ENCODE measurements around the gene SLC27A4.

Gene SLC27A4

GRCh38 chr9:128342971-128343680 lies 2.8 kb downstream of the SLC27A4 start:
- peaks cover 34% of the 10 kb centered on the region for H3K36me3 ChIP-seq (ENCODE audit: control insufficient read depth, insufficient read depth, low read length)
- H3K9me3 ChIP-seq (ENCODE audit: control insufficient read depth, low read length): no peaks in the 10 kb centered on the region
- peaks cover 11% of the 10 kb centered on the region for H3K4me1 ChIP-seq (ENCODE audit: control insufficient read depth, insufficient read depth, low read length, poor library complexity, severe bottlenecking)
- H3K27ac ChIP-seq (ENCODE audit: insufficient read depth, low read length, poor library complexity, severe bottlenecking): no peak overlapping the region
- no peak for DNase-seq
- no peaks in the 10 kb centered on the region for H3K27me3 ChIP-seq (replicated peaks; ENCODE audit: control insufficient read depth, insufficient read depth, low read length, poor library complexity, severe bottlenecking)
- no peak overlapping the region for H3K4me3 ChIP-seq (ENCODE audit: insufficient read depth, low read depth, low read length, poor library complexity, severe bottlenecking)

- H3K27ac ChIP-seq (ENCODE audit: insufficient read depth, low read length, poor library complexity, severe bottlenecking): no peak overlapping the region
- H3K27me3 ChIP-seq (replicated peaks; ENCODE audit: control insufficient read depth, insufficient read depth, low read length, poor library complexity, severe bottlenecking): no peaks in the 10 kb centered on the region
- no peak for DNase-seq
- H3K4me1 ChIP-seq (ENCODE audit: control insufficient read depth, insufficient read depth, low read length, poor library complexity, severe bottlenecking): peaks cover 11% of the 10 kb centered on the region
- no peak overlapping the region for H3K4me3 ChIP-seq (ENCODE audit: insufficient read depth, low read depth, low read length, poor library complexity, severe bottlenecking)
- no peaks in the 10 kb centered on the region for H3K9me3 ChIP-seq (ENCODE audit: control insufficient read depth, low read length)
- H3K36me3 ChIP-seq (ENCODE audit: control insufficient read depth, insufficient read depth, low read length): peaks cover 39% of the 10 kb centered on the region
Observed at GRCh38 chr9:128343855-128344254, 3.5 kb downstream of the SLC27A4 start.

- Histone ChIP-seq H3K27ac (ENCODE audit: insufficient read depth, low read length, poor library complexity, severe bottlenecking) (no peak overlapping the region), H3K4me3 (ENCODE audit: insufficient read depth, low read depth, low read length, poor library complexity, severe bottlenecking) (no peak overlapping the region), H3K4me1 (ENCODE audit: control insufficient read depth, insufficient read depth, low read length, poor library complexity, severe bottlenecking) (peaks cover 9% of the 10 kb centered on the region), H3K27me3 (replicated peaks; ENCODE audit: control insufficient read depth, insufficient read depth, low read length, poor library complexity, severe bottlenecking) (no peaks in the 10 kb centered on the region), H3K36me3 (ENCODE audit: control insufficient read depth, insufficient read depth, low read length) (peaks cover 50% of the 10 kb centered on the region), H3K9me3 (ENCODE audit: control insufficient read depth, low read length) (no peaks in the 10 kb centered on the region)
- DNase-seq: no peak
Observed at GRCh38 chr9:128344931-128345605, 4.7 kb downstream of the SLC27A4 start.

- Histone ChIP-seq H3K4me3 (ENCODE audit: insufficient read depth, low read depth, low read length, poor library complexity, severe bottlenecking) (no peak overlapping the region), H3K4me1 (ENCODE audit: control insufficient read depth, insufficient read depth, low read length, poor library complexity, severe bottlenecking) (no peaks in the 10 kb centered on the region), H3K36me3 (ENCODE audit: control insufficient read depth, insufficient read depth, low read length) (peaks cover 40% of the 10 kb centered on the region), H3K9me3 (ENCODE audit: control insufficient read depth, low read length) (no peaks in the 10 kb centered on the region), H3K27me3 (replicated peaks; ENCODE audit: control insufficient read depth, insufficient read depth, low read length, poor library complexity, severe bottlenecking) (no peaks in the 10 kb centered on the region), H3K27ac (ENCODE audit: insufficient read depth, low read length, poor library complexity, severe bottlenecking) (no peak overlapping the region)
- DNase-seq: no peak
Observed at GRCh38 chr9:128349125-128349524, 8.8 kb downstream of the SLC27A4 start.

GRCh38 chr9:128349772-128350171 lies 9.4 kb downstream of the SLC27A4 start:
- Histone ChIP-seq H3K9me3 (ENCODE audit: control insufficient read depth, low read length) (no peaks in the 10 kb centered on the region), H3K36me3 (ENCODE audit: control insufficient read depth, insufficient read depth, low read length) (peaks cover 36% of the 10 kb centered on the region), H3K27ac (ENCODE audit: insufficient read depth, low read length, poor library complexity, severe bottlenecking) (no peak overlapping the region), H3K4me3 (ENCODE audit: insufficient read depth, low read depth, low read length, poor library complexity, severe bottlenecking) (no peak overlapping the region), H3K27me3 (replicated peaks; ENCODE audit: control insufficient read depth, insufficient read depth, low read length, poor library complexity, severe bottlenecking) (no peaks in the 10 kb centered on the region), H3K4me1 (ENCODE audit: control insufficient read depth, insufficient read depth, low read length, poor library complexity, severe bottlenecking) (no peaks in the 10 kb centered on the region)
- DNase-seq: no peak

GRCh38 chr9:128355451-128355850 lies 15.1 kb downstream of the SLC27A4 start:
- DNase-seq: no peak
- Histone ChIP-seq H3K27me3 (replicated peaks; ENCODE audit: control insufficient read depth, insufficient read depth, low read length, poor library complexity, severe bottlenecking) (no peaks in the 10 kb centered on the region), H3K9me3 (ENCODE audit: control insufficient read depth, low read length) (no peaks in the 10 kb centered on the region), H3K4me3 (ENCODE audit: insufficient read depth, low read depth, low read length, poor library complexity, severe bottlenecking) (no peak overlapping the region), H3K4me1 (ENCODE audit: control insufficient read depth, insufficient read depth, low read length, poor library complexity, severe bottlenecking) (no peaks in the 10 kb centered on the region), H3K27ac (ENCODE audit: insufficient read depth, low read length, poor library complexity, severe bottlenecking) (no peak overlapping the region), H3K36me3 (ENCODE audit: control insufficient read depth, insufficient read depth, low read length) (peaks cover under 1% of the 10 kb centered on the region)

GRCh38 chr9:128358090-128358489 lies 17.8 kb downstream of the SLC27A4 start:
- Histone ChIP-seq H3K27me3 (replicated peaks; ENCODE audit: control insufficient read depth, insufficient read depth, low read length, poor library complexity, severe bottlenecking) (no peaks in the 10 kb centered on the region), H3K36me3 (ENCODE audit: control insufficient read depth, insufficient read depth, low read length) (no peaks in the 10 kb centered on the region), H3K4me1 (ENCODE audit: control insufficient read depth, insufficient read depth, low read length, poor library complexity, severe bottlenecking) (no peaks in the 10 kb centered on the region), H3K27ac (ENCODE audit: insufficient read depth, low read length, poor library complexity, severe bottlenecking) (no peak overlapping the region), H3K4me3 (ENCODE audit: insufficient read depth, low read depth, low read length, poor library complexity, severe bottlenecking) (no peak overlapping the region), H3K9me3 (ENCODE audit: control insufficient read depth, low read length) (no peaks in the 10 kb centered on the region)
- DNase-seq: no peak

GRCh38 chr9:128358861-128359260 lies 18.5 kb downstream of the SLC27A4 start:
- no peak for DNase-seq
- H3K27me3 ChIP-seq (replicated peaks; ENCODE audit: control insufficient read depth, insufficient read depth, low read length, poor library complexity, severe bottlenecking): no peaks in the 10 kb centered on the region
- no peaks in the 10 kb centered on the region for H3K4me1 ChIP-seq (ENCODE audit: control insufficient read depth, insufficient read depth, low read length, poor library complexity, severe bottlenecking)
- no peak overlapping the region for H3K27ac ChIP-seq (ENCODE audit: insufficient read depth, low read length, poor library complexity, severe bottlenecking)
- no peak overlapping the region for H3K4me3 ChIP-seq (ENCODE audit: insufficient read depth, low read depth, low read length, poor library complexity, severe bottlenecking)
- no peaks in the 10 kb centered on the region for H3K9me3 ChIP-seq (ENCODE audit: control insufficient read depth, low read length)
- H3K36me3 ChIP-seq (ENCODE audit: control insufficient read depth, insufficient read depth, low read length): no peaks in the 10 kb centered on the region

GRCh38 chr9:128360826-128361225 lies 20.5 kb downstream of the SLC27A4 start:
- Histone ChIP-seq H3K36me3 (ENCODE audit: control insufficient read depth, insufficient read depth, low read length) (no peaks in the 10 kb centered on the region), H3K27ac (ENCODE audit: insufficient read depth, low read length, poor library complexity, severe bottlenecking) (no peak overlapping the region), H3K4me3 (ENCODE audit: insufficient read depth, low read depth, low read length, poor library complexity, severe bottlenecking) (no peak overlapping the region), H3K9me3 (ENCODE audit: control insufficient read depth, low read length) (no peaks in the 10 kb centered on the region), H3K4me1 (ENCODE audit: control insufficient read depth, insufficient read depth, low read length, poor library complexity, severe bottlenecking) (no peaks in the 10 kb centered on the region), H3K27me3 (replicated peaks; ENCODE audit: control insufficient read depth, insufficient read depth, low read length, poor library complexity, severe bottlenecking) (no peaks in the 10 kb centered on the region)
- DNase-seq: no peak

- DNase-seq: no peak
- Histone ChIP-seq H3K4me1 (ENCODE audit: control insufficient read depth, insufficient read depth, low read length, poor library complexity, severe bottlenecking) (no peaks in the 10 kb centered on the region), H3K27ac (ENCODE audit: insufficient read depth, low read length, poor library complexity, severe bottlenecking) (no peak overlapping the region), H3K36me3 (ENCODE audit: control insufficient read depth, insufficient read depth, low read length) (no peaks in the 10 kb centered on the region), H3K9me3 (ENCODE audit: control insufficient read depth, low read length) (no peaks in the 10 kb centered on the region), H3K27me3 (replicated peaks; ENCODE audit: control insufficient read depth, insufficient read depth, low read length, poor library complexity, severe bottlenecking) (no peaks in the 10 kb centered on the region), H3K4me3 (ENCODE audit: insufficient read depth, low read depth, low read length, poor library complexity, severe bottlenecking) (peak overlapping the region; percentile 42)
Observed at GRCh38 chr9:128361296-128361985, 21.1 kb downstream of the SLC27A4 start.

All from effector memory CD4-positive, alpha-beta T cell (primary cell).